Thyroid gland (tissue), 4 donors: ENCODE data around the gene MYH1. TPM values are rescaled to one million over a fixed set of nuclear protein-coding genes. Genes with fewer than 3 reads are reported as not detected.

Experiments
- DNase-seq, 2 donors: peaks; one replicate each; pipeline ENCODE4 v3.0.0-alpha.2; 2019
- H3K27ac ChIP-seq, 3 donors: fragments of 200-600 bp; sonication (generic); 1 replicate in 2 of 3; 2 replicates in 1 of 3; pipeline ENCODE4 v1.5.1; 2016 to 2019; ENCODE audit warnings: mild to moderate bottlenecking in 1 of 3, moderate library complexity in 1 of 3
- H3K27me3 ChIP-seq: fragments of 200-600 bp; sonication (generic); one replicate; pipeline ENCODE4 v1.5.1; 2019
- H3K36me3 ChIP-seq, 2 donors: fragments of 200-600 bp; sonication (generic); one replicate each; pipeline ENCODE4 v1.5.1; 2016 to 2019
- H3K4me1 ChIP-seq, 2 donors: fragments of 200-600 bp; sonication (generic); one replicate each; pipeline ENCODE4 v1.5.1; 2017 to 2019
- H3K4me3 ChIP-seq, 3 donors: fragments of 200-600 bp; sonication (generic); replicated peaks in 1 of 3; 1 replicate in 2 of 3; 2 replicates in 1 of 3; pipeline ENCODE4 v1.5.1; 2016; ENCODE audit warnings: mild to moderate bottlenecking in 1 of 3
- H3K9me3 ChIP-seq: fragments of 200-600 bp; sonication (generic); one replicate; pipeline ENCODE4 v1.5.1; 2017
- POLR2A ChIP-seq, 2 donors: fragments of 450-650 bp; IDR thresholded peaks; one replicate each; pipeline ENCODE4 v1.6.1; 2017; ENCODE audit warnings: antibody characterized with exemption in 2 of 2, mild to moderate bottlenecking in 2 of 2, moderate library complexity in 1 of 2
- WGBS, 2 donors: methylation state at CpG; one replicate each; pipeline ENCODE4 v1.1.5; 2017; 5-methylcytosine and 5-hydroxymethylcytosine counted together
- intact Hi-C: fragments of 100-400 bp; cut with DNase I; formaldehyde crosslinking; loops from one replicate; pipeline ENCODE4 v1.15.1; 2023
- total RNA-seq, 4 donors: library from RNA; depleted of rRNA; stranded (reverse); fragments of >200 nt; gene quantifications; one replicate each; pipeline ENCODE4 v1.2.3, GENCODE V29; 2016
- TF ChIP-seq, protein P1 (sequence below), 6 experiments: fragments of 200-600 bp in 3 of 6; fragments of 450-650 bp in 3 of 6; sonication (generic) in 3 of 6; IDR thresholded peaks; one replicate each; pipeline ENCODE4 v1.5.1; 2016 to 2019; ENCODE audit warnings: antibody characterized with exemption in 6 of 6, mild to moderate bottlenecking in 2 of 6, inconsistent platforms in 1 of 6, moderate library complexity in 1 of 6

MYH1 gene
- total RNA-seq, 4 donors from 2014 or later: under 0.01 TPM; not detected in 3

DNA sequence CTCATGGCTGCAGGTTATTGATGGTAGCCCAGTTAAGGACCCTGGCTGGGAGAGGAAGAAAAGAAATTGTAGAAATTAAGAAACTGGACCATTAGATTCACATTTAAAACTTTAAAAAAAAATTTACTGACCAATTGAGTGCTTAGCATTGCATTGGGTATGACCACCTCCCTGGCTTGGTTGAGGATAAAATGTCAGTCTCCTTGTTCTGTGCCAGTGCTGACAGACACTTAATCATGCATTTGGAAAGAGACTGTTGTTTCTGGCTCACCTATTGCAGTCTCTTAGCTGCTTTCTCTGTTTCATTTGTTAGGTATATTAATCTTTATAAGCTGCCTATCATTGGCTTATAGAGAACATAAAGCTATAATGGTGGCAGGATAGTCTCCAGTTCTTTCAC is 1.7 kb downstream of the MYH1 start:
- Histone ChIP-seq H3K36me3 (no peaks in the 10 kb centered on the region), H3K27me3 (no peaks in the 10 kb centered on the region), H3K4me1 (no peaks in the 10 kb centered on the region), H3K9me3 (no peaks in the 10 kb centered on the region), H3K4me3 (no peak overlapping the region), H3K27ac (no peak overlapping the region)
- DNase-seq: no peak
- intact Hi-C loops: no loop called here
- TF ChIP-seq POLR2A (IDR thresholded peaks at IDR 0.05): no peak
- TF ChIP-seq, protein P1, sequence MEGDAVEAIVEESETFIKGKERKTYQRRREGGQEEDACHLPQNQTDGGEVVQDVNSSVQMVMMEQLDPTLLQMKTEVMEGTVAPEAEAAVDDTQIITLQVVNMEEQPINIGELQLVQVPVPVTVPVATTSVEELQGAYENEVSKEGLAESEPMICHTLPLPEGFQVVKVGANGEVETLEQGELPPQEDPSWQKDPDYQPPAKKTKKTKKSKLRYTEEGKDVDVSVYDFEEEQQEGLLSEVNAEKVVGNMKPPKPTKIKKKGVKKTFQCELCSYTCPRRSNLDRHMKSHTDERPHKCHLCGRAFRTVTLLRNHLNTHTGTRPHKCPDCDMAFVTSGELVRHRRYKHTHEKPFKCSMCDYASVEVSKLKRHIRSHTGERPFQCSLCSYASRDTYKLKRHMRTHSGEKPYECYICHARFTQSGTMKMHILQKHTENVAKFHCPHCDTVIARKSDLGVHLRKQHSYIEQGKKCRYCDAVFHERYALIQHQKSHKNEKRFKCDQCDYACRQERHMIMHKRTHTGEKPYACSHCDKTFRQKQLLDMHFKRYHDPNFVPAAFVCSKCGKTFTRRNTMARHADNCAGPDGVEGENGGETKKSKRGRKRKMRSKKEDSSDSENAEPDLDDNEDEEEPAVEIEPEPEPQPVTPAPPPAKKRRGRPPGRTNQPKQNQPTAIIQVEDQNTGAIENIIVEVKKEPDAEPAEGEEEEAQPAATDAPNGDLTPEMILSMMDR (IDR thresholded peaks at IDR 0.05): no peak

DNA sequence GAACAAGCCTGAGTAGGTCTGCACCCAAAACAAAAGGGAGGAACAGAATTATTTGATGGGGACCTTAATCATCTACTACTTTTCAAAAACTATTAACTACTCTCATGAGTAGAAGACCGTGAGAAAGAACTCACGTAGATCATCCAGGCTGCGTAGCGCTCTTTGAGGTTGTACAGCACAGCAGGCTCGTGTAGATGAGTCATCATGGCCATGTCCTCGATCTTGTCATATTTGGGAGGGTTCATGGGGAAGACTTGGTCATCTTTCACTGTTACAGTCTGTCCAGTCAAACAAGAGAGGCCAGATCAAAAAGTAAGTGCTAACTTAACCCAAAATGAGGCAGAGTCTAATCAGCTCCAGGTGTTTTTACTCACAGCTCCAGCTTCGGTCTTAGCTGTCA is 2.3 kb downstream of the MYH1 start:
- no peak overlapping the region for H3K27ac ChIP-seq
- no peaks in the 10 kb centered on the region for H3K36me3 ChIP-seq
- H3K4me1 ChIP-seq: no peaks in the 10 kb centered on the region
- H3K9me3 ChIP-seq: no peaks in the 10 kb centered on the region
- intact Hi-C loops: no loop called here
- H3K4me3 ChIP-seq: no peak overlapping the region
- 81 to 89% methylated on average over 7 of the region's 7 CpGs for WGBS, 2 donors
- H3K27me3 ChIP-seq: no peaks in the 10 kb centered on the region
- no peak for TF ChIP-seq POLR2A (IDR thresholded peaks at IDR 0.05)
- TF ChIP-seq, protein P1 (IDR thresholded peaks at IDR 0.05): no peak
- DNase-seq: no peak

DNA sequence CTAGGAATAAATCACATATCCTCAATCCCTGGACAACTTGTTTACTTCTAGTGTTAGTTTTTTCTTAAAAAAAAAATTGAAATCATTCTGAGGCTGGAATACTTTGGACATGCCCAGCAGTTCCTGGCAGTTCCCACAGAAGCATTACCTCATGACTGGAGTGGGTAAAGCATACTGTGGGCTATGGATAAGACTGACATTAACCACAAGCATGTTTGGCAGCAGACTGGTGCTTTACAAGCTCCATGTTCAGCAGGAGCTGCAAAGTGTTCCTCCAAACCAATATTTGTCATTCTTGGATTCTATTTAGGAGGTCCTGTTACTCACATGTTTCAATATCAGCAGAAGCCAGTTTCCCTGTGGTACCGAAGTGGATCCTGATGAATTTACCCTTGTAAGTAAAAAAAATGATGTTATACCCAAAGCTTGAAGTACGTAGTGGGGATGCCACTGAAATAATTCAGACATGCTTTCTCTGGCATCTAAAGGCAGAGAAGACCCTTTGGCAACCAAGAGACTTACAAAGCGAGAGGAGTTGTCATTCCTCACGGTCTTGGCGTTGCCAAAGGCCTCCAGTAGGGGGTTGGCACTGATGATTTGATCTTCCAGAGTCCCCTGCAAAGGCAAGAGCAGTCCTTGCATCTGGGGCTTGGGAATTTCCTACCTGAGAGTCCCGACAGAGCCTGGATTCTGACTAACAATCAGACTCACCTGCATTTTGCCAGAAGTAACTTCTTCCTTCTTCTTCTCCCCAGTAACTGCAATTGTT is 4.9 kb downstream of the MYH1 start:
- Histone ChIP-seq H3K27me3 (no peaks in the 10 kb centered on the region), H3K4me1 (no peaks in the 10 kb centered on the region), H3K9me3 (no peaks in the 10 kb centered on the region), H3K36me3 (no peaks in the 10 kb centered on the region), H3K27ac (no peak overlapping the region), H3K4me3 (no peak overlapping the region)
- no peak for DNase-seq
- intact Hi-C loops: no loop called here
- 57 to 60% methylated on average over 6 of the region's 6 CpGs for WGBS, 2 donors
- TF ChIP-seq, protein P1 (IDR thresholded peaks at IDR 0.05): no peak
- TF ChIP-seq POLR2A (IDR thresholded peaks at IDR 0.05): no peak

DNA sequence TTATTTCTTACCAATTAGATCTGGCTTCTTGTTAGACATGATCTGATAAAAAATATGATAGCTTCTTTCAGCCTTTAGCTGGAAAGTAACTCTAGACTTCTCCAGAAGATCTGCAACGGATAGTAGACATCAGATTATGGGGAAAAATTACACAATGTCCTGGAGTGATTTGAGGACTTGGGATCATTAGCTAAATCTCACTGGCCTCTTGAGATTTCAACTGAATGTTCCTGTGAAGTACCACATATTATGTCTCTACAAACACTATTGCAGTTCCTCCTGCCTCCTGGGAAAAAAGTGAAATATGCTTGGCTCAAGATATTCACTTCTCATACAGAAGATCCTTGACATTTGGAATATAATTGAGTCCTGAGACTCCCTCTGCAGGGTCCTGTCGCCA is 5.5 kb downstream of the MYH1 start:
- no peak overlapping the region for H3K4me3 ChIP-seq
- no peak for TF ChIP-seq POLR2A (IDR thresholded peaks at IDR 0.05)
- TF ChIP-seq, protein P1 (IDR thresholded peaks at IDR 0.05): no peak
- no peaks in the 10 kb centered on the region for H3K36me3 ChIP-seq
- no peaks in the 10 kb centered on the region for H3K4me1 ChIP-seq
- H3K9me3 ChIP-seq: no peaks in the 10 kb centered on the region
- intact Hi-C loops: no loop called here
- no peak overlapping the region for H3K27ac ChIP-seq
- 61 to 65% methylated on average over 2 of the region's 2 CpGs for WGBS, 2 donors
- no peaks in the 10 kb centered on the region for H3K27me3 ChIP-seq
- DNase-seq: no peak

DNA sequence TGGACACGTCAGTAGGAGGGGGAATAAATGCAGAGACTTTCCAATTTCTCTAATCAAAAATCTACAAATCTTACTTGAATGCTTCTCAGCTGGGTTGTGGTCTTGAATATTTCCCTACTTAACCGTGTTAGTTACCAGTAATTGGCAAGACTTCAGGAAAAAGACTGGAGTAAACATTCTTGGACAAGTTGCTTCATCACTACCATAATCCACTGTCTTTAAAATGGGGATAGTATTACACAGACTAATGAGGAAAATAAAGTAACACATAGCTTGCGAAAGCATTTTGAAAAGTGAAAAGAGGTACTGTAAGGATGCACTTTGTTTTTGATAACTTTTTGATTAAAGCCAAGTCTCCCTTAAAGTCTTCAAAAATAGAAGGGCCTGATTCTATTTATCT is 18.4 kb downstream of the MYH1 start:
- DNase-seq: no peak
- Histone ChIP-seq H3K4me1 (no peaks in the 10 kb centered on the region), H3K27ac (no peak overlapping the region), H3K36me3 (no peaks in the 10 kb centered on the region), H3K4me3 (no peak overlapping the region), H3K27me3 (no peaks in the 10 kb centered on the region), H3K9me3 (no peaks in the 10 kb centered on the region)
- WGBS, 2 donors: 78 to 81% methylated on average over 3 of the region's 3 CpGs
- TF ChIP-seq POLR2A (IDR thresholded peaks at IDR 0.05): no peak
- TF ChIP-seq, protein P1 (IDR thresholded peaks at IDR 0.05): no peak
- intact Hi-C loops: no loop called here
